Hindlimb muscle (tissue), 1 donor: ENCODE measurements around the gene LAD1. TPM values are rescaled to one million over a fixed set of nuclear protein-coding genes. Genes with fewer than 3 reads are reported as not detected.
A peak's percentile ranks its signal among the peaks of the same experiment; 100 is the strongest.

Source experiments
- DNase-seq: peaks from one replicate; pipeline ENCODE4 v3.0.0-alpha.2; 2013
- polyA plus RNA-seq: library from polyadenylated mRNA; unstranded; fragments of 120-200 nt; gene quantifications from one replicate; pipeline ENCODE4 v1.2.1, GENCODE V29; 2013; ENCODE audit not compliant: insufficient read length

LAD1 gene
- 17.8 TPM for polyA plus RNA-seq

- DNase-seq = no peak
These were observed at the start of gene LAD1 for GRCh38 chr1:201399018-201399351. Gene LAD1, minus strand, starts transcription at chr1:201399324. Its CDS starts 18 bp downstream, at chr1:201399306.

- peak; percentile 47 for DNase-seq
These were observed 49.1 kb upstream of the LAD1 start for GRCh38 chr1:201447903-201448871.

- no peak for DNase-seq
These were observed 46.2 kb upstream of the LAD1 start for GRCh38 chr1:201445310-201445709.

GRCh38 chr1:201444792-201445191 is 45.7 kb upstream of the LAD1 start:
- DNase-seq = no peak

GRCh38 chr1:201443747-201444146 is 44.6 kb upstream of the LAD1 start:
- no peak for DNase-seq

GRCh38 chr1:201436969-201437368 is 37.8 kb upstream of the LAD1 start:
- no peak for DNase-seq

- no peak for DNase-seq
These were observed 37.3 kb upstream of the LAD1 start for GRCh38 chr1:201436393-201436792.

- DNase-seq = no peak
These were observed 35.1 kb upstream of the LAD1 start for GRCh38 chr1:201434266-201434665.

GRCh38 chr1:201433609-201434008 is 34.5 kb upstream of the LAD1 start:
- no peak for DNase-seq

GRCh38 chr1:201430776-201431175 is 31.7 kb upstream of the LAD1 start:
- no peak for DNase-seq

- no peak for DNase-seq
These were observed 30.8 kb upstream of the LAD1 start for GRCh38 chr1:201429736-201430501.

GRCh38 chr1:201427963-201428362 is 28.8 kb upstream of the LAD1 start:
- DNase-seq = no peak

GRCh38 chr1:201426479-201427310 is 27.6 kb upstream of the LAD1 start:
- no peak for DNase-seq

- no peak for DNase-seq
These were observed 25.0 kb upstream of the LAD1 start for GRCh38 chr1:201424146-201424545.

GRCh38 chr1:201423655-201424054 is 24.5 kb upstream of the LAD1 start:
- DNase-seq = no peak

- DNase-seq = no peak
These were observed 23.4 kb upstream of the LAD1 start for GRCh38 chr1:201422436-201423030.

- no peak for DNase-seq
These were observed 22.9 kb upstream of the LAD1 start for GRCh38 chr1:201422026-201422425.

GRCh38 chr1:201421041-201421440 is 21.9 kb upstream of the LAD1 start:
- no peak for DNase-seq

GRCh38 chr1:201420608-201421002 is 21.5 kb upstream of the LAD1 start:
- DNase-seq = no peak

- no peak for DNase-seq
These were observed 20.9 kb upstream of the LAD1 start for GRCh38 chr1:201419746-201420607.

- no peak for DNase-seq
These were observed 20.1 kb upstream of the LAD1 start for GRCh38 chr1:201419256-201419655.
